ENCODE measurements around the gene EEF2KMT. TPM values are rescaled to one million over a fixed set of nuclear protein-coding genes. Genes with fewer than 3 reads are reported as not detected.

The EEF2KMT gene
- total and polyA plus RNA-seq, 2 of the 13 experiments (the other 11 are each of a cell fraction or from before 2014, with no cell fraction given): 10.7 to 26.9 TPM

DNA sequence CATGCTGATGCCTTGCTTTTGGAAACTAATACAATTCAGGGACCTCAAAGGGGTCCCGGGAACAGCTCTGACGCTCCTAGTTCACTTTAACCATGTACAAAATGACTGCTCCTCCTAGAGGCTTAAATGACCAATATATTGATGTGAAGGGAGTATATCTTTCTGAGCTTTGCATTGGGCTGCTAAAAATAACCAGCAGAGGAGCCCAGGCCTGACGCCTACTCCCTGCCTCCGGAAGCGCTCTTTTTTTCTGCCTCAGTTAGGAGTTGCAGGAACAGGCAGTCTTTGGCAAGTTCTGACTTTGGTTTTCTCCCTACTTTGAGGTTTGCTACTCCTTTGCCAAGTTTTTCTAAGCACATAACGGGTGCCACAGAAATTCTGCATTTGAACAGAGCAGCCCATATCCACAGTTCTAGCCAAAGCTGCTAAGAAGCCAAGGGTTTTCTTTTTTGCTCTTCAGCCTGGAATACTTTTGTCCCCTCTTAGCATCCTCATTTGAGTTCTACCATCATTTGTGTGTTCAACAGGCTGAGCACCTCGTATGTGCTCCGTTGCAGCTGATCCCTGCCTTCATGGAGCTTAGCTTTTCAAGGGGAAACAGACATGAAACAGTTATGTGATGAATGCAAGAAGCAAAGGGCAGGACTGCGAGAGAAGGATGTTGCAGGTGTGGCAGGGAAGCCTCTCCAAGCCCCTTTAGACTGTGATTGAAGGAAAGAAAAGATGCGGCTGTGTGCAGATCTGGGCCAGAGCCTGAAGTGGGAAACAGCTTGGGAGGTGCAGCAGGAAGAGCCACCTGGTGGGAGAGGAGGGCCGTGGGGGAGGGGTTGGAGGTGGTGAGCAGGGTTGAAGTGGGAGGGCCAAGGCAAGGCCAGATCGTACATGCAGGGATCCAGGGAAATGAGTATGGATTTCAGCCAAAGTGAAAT is 61.1 kb downstream of the EEF2KMT start:
- in situ Hi-C loops (cut with HindIII; ENCODE audit: extremely low pct_ligation_motif_present, low pct_unique_long_range_greater_than_20kb) (no loop called here), intact Hi-C loops (cut with micrococcal nuclease; ENCODE audit: unreplicated experiment) (loop anchor here (2.0 to 5.0 kb wide), 2 partner anchors 20 to 36 kb away; partner anchors contain the start of gene ALG1)
- Histone ChIP-seq H3K36me3 (replicated peaks in 1 of 2; ENCODE audit: control insufficient read depth in 1 of 2, insufficient read depth in 2 of 2, low read length in 2 of 2) (peaks cover 0 to 2% of the 10 kb centered on the region in 2 experiments; a peak in 1 of 5 replicates), H3K4me1 (ENCODE audit: insufficient read depth, low read length) (peaks cover 69% of the 10 kb centered on the region), H2AFZ (ENCODE audit: low read length) (peak overlapping the region; percentile 12), H3K79me2 (ENCODE audit: insufficient read depth, low read length) (peaks cover 14% of the 10 kb centered on the region), H3K9ac (ENCODE audit: insufficient read depth, low read depth, low read length) (peak overlapping the region; percentile 94), H3K27ac (ENCODE audit: extremely low read length, insufficient read depth, low read length) (peak overlapping the region; percentile 98), H3K9me3 (ENCODE audit: low read length) (no peaks in the 10 kb centered on the region), H3K4me2 (ENCODE audit: low read depth, low read length) (peak overlapping the region; percentile 94), H3K4me3 (replicated peaks in 1 of 3; ENCODE audit: insufficient read depth in 1 of 3, low read depth in 2 of 3, low read length in 3 of 3) (peak overlapping the region; percentile 32 to 91 (median 43)), H4K20me1 (ENCODE audit: insufficient read depth, low read length) (no peaks in the 10 kb centered on the region), H3K27me3 (ENCODE audit: control insufficient read depth in 1 of 2, insufficient read depth in 2 of 2, low read length in 2 of 2) (no peaks in the 10 kb centered on the region; a peak in 1 of 5 replicates)
- WGBS (ENCODE audit: low lambda C conversion rate): 3% methylated on average over 12 of the region's 12 CpGs
- DNase-seq (ENCODE audit: low spot score) (peak; percentile 74), ATAC-seq (peak; percentile 27), FAIRE-seq (peak; percentile 23)
- ChIA-PET POLR2A (interaction anchor here (1.0 to 4.4 kb wide), 9 partner anchors 29 to 234 kb away, joined by 3 to 27 read pairs (median 14); partner anchors contain the start of genes ALG1, EEF2KMT, PPL and ROGDI), CTCF (ENCODE audit: low intra/inter-chr PET ratio, low total read pairs) (no interaction called here)
- BruUV-seq (replicated peaks): no TSS peak
- TF ChIP-seq CHD4 (IDR thresholded peaks at IDR 0.05; ENCODE audit: borderline replicate concordance, low read length) (no peak), NRL (CRISPR knock-in tag; IDR thresholded peaks at IDR 0.05; ENCODE audit: borderline replicate concordance) (no peak), PCBP1 (IDR thresholded peaks at IDR 0.05; ENCODE audit: borderline replicate concordance, low read depth, low read length) (no peak), EHMT2 (IDR thresholded peaks at IDR 0.05; ENCODE audit: borderline replicate concordance, low read depth, low read length) (no peak), YEATS4 (CRISPR knock-in tag; IDR thresholded peaks at IDR 0.05; ENCODE audit: borderline replicate concordance) (peak; percentile 47; the same call in 1 of the 2 replicates), YEATS2 (CRISPR knock-in tag; IDR thresholded peaks at IDR 0.05; ENCODE audit: borderline replicate concordance) (peak; percentile 44), SMYD3 (CRISPR knock-in tag; IDR thresholded peaks at IDR 0.05) (peak; percentile 66; the same call in 1 of the 2 replicates), HCFC1 (IDR thresholded peaks at IDR 0.05; ENCODE audit: low read depth, low read length) (no peak), AGO1 (IDR thresholded peaks at IDR 0.05; ENCODE audit: low read depth, low read length, poor library complexity, severe bottlenecking) (no peak), SSRP1 (CRISPR knock-in tag; IDR thresholded peaks at IDR 0.05) (no peak; the same call in 1 of the 2 replicates), TMF1 (CRISPR knock-in tag; IDR thresholded peaks at IDR 0.05; ENCODE audit: low read depth) (0 out of 2 replicates have a peak, but pooled peaks have one; percentile 51), RFX3 (CRISPR knock-in tag; IDR thresholded peaks at IDR 0.05) (no peak), ZSCAN9 (CRISPR knock-in tag; IDR thresholded peaks at IDR 0.05; ENCODE audit: borderline replicate concordance) (0 out of 2 replicates have a peak, but pooled peaks have one; percentile 29)
- TF ChIP-seq, protein P1, sequence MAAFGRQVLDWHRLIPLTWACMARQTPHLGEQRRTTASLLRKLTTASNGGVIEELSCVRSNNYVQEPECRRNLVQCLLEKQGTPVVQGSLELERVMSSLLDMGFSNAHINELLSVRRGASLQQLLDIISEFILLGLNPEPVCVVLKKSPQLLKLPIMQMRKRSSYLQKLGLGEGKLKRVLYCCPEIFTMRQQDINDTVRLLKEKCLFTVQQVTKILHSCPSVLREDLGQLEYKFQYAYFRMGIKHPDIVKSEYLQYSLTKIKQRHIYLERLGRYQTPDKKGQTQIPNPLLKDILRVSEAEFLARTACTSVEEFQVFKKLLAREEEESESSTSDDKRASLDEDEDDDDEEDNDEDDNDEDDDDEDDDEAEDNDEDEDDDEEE (CRISPR knock-in tag; IDR thresholded peaks at IDR 0.05): peak; percentile 44; the same call in 1 of the 2 replicates
- TF ChIP-seq, protein P2, sequence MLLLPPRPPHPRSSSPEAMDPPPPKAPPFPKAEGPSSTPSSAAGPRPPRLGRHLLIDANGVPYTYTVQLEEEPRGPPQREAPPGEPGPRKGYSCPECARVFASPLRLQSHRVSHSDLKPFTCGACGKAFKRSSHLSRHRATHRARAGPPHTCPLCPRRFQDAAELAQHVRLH (CRISPR knock-in tag; IDR thresholded peaks at IDR 0.05; ENCODE audit: borderline replicate concordance, low read depth): 0 out of 2 replicates have a peak, but pooled peaks have one; percentile 63
- TF ChIP-seq, protein P3, sequence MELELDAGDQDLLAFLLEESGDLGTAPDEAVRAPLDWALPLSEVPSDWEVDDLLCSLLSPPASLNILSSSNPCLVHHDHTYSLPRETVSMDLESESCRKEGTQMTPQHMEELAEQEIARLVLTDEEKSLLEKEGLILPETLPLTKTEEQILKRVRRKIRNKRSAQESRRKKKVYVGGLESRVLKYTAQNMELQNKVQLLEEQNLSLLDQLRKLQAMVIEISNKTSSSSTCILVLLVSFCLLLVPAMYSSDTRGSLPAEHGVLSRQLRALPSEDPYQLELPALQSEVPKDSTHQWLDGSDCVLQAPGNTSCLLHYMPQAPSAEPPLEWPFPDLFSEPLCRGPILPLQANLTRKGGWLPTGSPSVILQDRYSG (CRISPR knock-in tag; IDR thresholded peaks at IDR 0.05): no peak
- TF ChIP-seq, protein P4, sequence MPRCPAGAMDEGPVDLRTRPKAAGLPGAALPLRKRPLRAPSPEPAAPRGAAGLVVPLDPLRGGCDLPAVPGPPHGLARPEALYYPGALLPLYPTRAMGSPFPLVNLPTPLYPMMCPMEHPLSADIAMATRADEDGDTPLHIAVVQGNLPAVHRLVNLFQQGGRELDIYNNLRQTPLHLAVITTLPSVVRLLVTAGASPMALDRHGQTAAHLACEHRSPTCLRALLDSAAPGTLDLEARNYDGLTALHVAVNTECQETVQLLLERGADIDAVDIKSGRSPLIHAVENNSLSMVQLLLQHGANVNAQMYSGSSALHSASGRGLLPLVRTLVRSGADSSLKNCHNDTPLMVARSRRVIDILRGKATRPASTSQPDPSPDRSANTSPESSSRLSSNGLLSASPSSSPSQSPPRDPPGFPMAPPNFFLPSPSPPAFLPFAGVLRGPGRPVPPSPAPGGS (CRISPR knock-in tag; IDR thresholded peaks at IDR 0.05): 0 out of 2 replicates have a peak, but pooled peaks have one; percentile 59
- TF ChIP-seq, protein P5, sequence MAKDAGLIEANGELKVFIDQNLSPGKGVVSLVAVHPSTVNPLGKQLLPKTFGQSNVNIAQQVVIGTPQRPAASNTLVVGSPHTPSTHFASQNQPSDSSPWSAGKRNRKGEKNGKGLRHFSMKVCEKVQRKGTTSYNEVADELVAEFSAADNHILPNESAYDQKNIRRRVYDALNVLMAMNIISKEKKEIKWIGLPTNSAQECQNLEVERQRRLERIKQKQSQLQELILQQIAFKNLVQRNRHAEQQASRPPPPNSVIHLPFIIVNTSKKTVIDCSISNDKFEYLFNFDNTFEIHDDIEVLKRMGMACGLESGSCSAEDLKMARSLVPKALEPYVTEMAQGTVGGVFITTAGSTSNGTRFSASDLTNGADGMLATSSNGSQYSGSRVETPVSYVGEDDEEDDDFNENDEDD (CRISPR knock-in tag; IDR thresholded peaks at IDR 0.05; ENCODE audit: borderline replicate concordance): no peak
